ENCODE results near the gene FOXP1. TPM values are rescaled to one million over a fixed set of nuclear protein-coding genes. Genes with fewer than 3 reads are reported as not detected.

The FOXP1 gene
- total RNA-seq, 1 donor from 2014 or later = 27.3 TPM

DNA sequence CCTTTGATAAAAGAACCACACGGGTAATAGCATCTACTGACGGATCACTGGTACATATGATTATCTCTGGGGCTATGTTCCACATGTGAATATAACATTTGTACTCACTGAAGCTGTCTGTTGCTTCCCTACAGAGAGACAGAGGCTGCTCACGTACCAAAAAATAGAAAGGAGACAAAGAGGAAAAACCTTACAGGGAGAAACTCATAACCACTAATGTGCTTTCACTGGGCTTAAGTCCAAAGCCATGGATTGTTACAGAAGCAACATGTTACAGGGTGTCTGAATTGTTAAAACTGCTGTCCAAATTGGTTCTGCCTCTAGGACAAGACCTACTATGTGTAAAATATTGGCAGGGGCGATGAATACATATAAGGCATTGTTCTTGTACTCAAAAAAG lies 311.9 kb downstream of the FOXP1 start:
- Histone ChIP-seq H3K9me3 (ENCODE audit: low read depth) (no peaks in the 10 kb centered on the region), H3K4me2 (no peak overlapping the region), H3K4me1 (peaks cover 3% of the 10 kb centered on the region), H4K20me1 (ENCODE audit: low read depth) (no peaks in the 10 kb centered on the region), H2AFZ (replicated peaks) (no peak overlapping the region), H3K36me3 (no peaks in the 10 kb centered on the region), H3K79me2 (ENCODE audit: low read depth) (peaks cover 21% of the 10 kb centered on the region), H3K27ac (no peak overlapping the region), H3K27me3 (no peaks in the 10 kb centered on the region), H3F3A (ENCODE audit: low read depth) (no peaks in the 10 kb centered on the region), H3K4me3 (no peak overlapping the region), H3K9ac (no peak overlapping the region)
- H3K4me1 Mint-ChIP-seq = peaks cover 3% of the 10 kb centered on the region
- H3K27ac Mint-ChIP-seq = no peak overlapping the region
- no peak for TF ChIP-seq EZH2 (IDR thresholded peaks at IDR 0.05)
- TF ChIP-seq, protein P1, sequence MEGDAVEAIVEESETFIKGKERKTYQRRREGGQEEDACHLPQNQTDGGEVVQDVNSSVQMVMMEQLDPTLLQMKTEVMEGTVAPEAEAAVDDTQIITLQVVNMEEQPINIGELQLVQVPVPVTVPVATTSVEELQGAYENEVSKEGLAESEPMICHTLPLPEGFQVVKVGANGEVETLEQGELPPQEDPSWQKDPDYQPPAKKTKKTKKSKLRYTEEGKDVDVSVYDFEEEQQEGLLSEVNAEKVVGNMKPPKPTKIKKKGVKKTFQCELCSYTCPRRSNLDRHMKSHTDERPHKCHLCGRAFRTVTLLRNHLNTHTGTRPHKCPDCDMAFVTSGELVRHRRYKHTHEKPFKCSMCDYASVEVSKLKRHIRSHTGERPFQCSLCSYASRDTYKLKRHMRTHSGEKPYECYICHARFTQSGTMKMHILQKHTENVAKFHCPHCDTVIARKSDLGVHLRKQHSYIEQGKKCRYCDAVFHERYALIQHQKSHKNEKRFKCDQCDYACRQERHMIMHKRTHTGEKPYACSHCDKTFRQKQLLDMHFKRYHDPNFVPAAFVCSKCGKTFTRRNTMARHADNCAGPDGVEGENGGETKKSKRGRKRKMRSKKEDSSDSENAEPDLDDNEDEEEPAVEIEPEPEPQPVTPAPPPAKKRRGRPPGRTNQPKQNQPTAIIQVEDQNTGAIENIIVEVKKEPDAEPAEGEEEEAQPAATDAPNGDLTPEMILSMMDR (IDR thresholded peaks at IDR 0.05) = no peak
- TF ChIP-seq EZH2phosphoT487 (IDR thresholded peaks at IDR 0.05) = no peak
- no peaks in the 10 kb centered on the region for H3K9me3 Mint-ChIP-seq
- H3K4me3 Mint-ChIP-seq = no peak overlapping the region
- DNase-seq (ENCODE audit: low spot score) = no peak
- no peaks in the 10 kb centered on the region for H3K36me3 Mint-ChIP-seq
- no peaks in the 10 kb centered on the region for H3K27me3 Mint-ChIP-seq (ENCODE audit: insufficient read depth, low read depth)

DNA sequence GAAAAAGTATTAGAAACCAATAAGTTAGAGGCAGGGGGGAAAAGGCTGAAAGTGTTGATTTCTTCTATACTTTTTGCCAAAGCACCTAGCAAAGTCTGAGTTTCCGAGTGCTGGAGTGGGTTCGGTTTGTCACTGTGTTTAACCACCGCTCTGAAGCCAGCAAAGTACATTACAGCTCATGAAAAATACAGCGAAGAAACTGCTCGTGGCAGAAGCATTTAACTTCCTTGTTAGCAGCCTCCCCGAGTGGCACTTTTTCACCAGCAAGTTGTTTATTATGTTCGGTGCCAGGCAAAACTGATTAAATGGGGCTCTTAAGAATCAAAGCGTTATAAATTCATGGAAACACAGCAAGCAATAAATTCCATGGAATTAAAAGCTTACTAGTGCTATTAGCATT lies 313.6 kb downstream of the FOXP1 start:
- H3K4me3 ChIP-seq = no peak overlapping the region
- Mint-ChIP-seq H3K27ac (no peak overlapping the region), H3K27me3 (ENCODE audit: insufficient read depth, low read depth) (no peaks in the 10 kb centered on the region), H3K9me3 (no peaks in the 10 kb centered on the region), H3K4me1 (peaks cover 13% of the 10 kb centered on the region), H3K4me3 (no peak overlapping the region), H3K36me3 (no peaks in the 10 kb centered on the region)
- TF ChIP-seq EZH2 (IDR thresholded peaks at IDR 0.05) (no peak), EZH2phosphoT487 (IDR thresholded peaks at IDR 0.05) (no peak)
- TF ChIP-seq, protein P1 (IDR thresholded peaks at IDR 0.05) = no peak
- no peaks in the 10 kb centered on the region for H3F3A ChIP-seq (ENCODE audit: low read depth)
- H3K9me3 ChIP-seq (ENCODE audit: low read depth) = no peaks in the 10 kb centered on the region
- no peak overlapping the region for H2AFZ ChIP-seq (replicated peaks)
- H3K36me3 ChIP-seq = no peaks in the 10 kb centered on the region
- H3K27me3 ChIP-seq = no peaks in the 10 kb centered on the region
- no peak overlapping the region for H3K27ac ChIP-seq
- peaks cover 5% of the 10 kb centered on the region for H4K20me1 ChIP-seq (ENCODE audit: low read depth)
- DNase-seq (ENCODE audit: low spot score) = no peak
- H3K4me1 ChIP-seq = peaks cover 3% of the 10 kb centered on the region
- peaks cover 21% of the 10 kb centered on the region for H3K79me2 ChIP-seq (ENCODE audit: low read depth)
- no peak overlapping the region for H3K4me2 ChIP-seq
- H3K9ac ChIP-seq = no peak overlapping the region

DNA sequence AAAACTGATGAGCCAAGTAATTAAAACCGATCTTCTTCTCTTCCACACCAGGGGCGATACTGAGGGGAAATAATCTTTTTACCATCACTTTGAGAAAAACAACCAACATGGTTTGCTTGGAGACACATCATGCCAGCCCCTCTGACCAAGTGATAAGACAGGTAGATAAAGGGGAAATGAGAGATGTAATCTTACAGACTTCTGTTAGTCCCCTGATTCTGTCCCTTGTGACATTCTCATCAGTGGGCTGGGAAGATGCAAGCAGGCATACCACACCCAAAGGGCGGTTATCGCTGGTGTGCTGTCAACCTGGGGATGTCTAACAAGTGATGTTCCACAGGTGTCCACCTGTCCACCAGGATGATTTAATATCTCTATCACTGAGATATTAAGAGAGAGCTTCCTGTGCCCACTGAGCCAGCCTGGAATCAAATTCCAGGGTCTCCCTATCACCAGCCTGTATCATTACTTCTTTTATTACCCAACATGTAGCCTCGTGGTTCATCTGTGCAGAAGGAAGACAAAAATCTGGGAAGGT lies 315.0 kb downstream of the FOXP1 start:
- Histone ChIP-seq H3K9ac (no peak overlapping the region), H3F3A (ENCODE audit: low read depth) (no peaks in the 10 kb centered on the region), H3K27me3 (no peaks in the 10 kb centered on the region), H2AFZ (replicated peaks) (no peak overlapping the region), H3K4me3 (no peak overlapping the region), H3K4me2 (no peak overlapping the region), H3K4me1 (peaks cover 2% of the 10 kb centered on the region), H3K36me3 (no peaks in the 10 kb centered on the region), H4K20me1 (ENCODE audit: low read depth) (peaks cover 5% of the 10 kb centered on the region), H3K9me3 (ENCODE audit: low read depth) (no peaks in the 10 kb centered on the region), H3K27ac (no peak overlapping the region), H3K79me2 (ENCODE audit: low read depth) (peaks cover 21% of the 10 kb centered on the region)
- DNase-seq (ENCODE audit: low spot score) = no peak
- no peak overlapping the region for H3K4me3 Mint-ChIP-seq
- no peaks in the 10 kb centered on the region for H3K27me3 Mint-ChIP-seq (ENCODE audit: insufficient read depth, low read depth)
- H3K4me1 Mint-ChIP-seq = peaks cover 13% of the 10 kb centered on the region
- no peaks in the 10 kb centered on the region for H3K9me3 Mint-ChIP-seq
- TF ChIP-seq EZH2 (IDR thresholded peaks at IDR 0.05) (no peak), EZH2phosphoT487 (IDR thresholded peaks at IDR 0.05) (no peak)
- TF ChIP-seq, protein P1 (IDR thresholded peaks at IDR 0.05) = no peak
- no peaks in the 10 kb centered on the region for H3K36me3 Mint-ChIP-seq
- H3K27ac Mint-ChIP-seq = no peak overlapping the region

Measured in neural progenitor cell (in vitro differentiated cells).